SKM-1 treated with dmso at 0.1 percent for 144 hours (cell line): Measurements from ENCODE around the gene TMEM63B.
"Not testable (repeated sequence)": the region's sequence is repeated elsewhere in the genome, so short reads cannot be mapped to it uniquely, and the experiment has no call there.

ENCODE experiments used
- DNase-seq: peaks from one replicate; lab custom pipeline; 2025; ENCODE audit not compliant: unreplicated experiment; lab: John Stamatoyannopoulos, UW

Gene TMEM63B

DNA sequence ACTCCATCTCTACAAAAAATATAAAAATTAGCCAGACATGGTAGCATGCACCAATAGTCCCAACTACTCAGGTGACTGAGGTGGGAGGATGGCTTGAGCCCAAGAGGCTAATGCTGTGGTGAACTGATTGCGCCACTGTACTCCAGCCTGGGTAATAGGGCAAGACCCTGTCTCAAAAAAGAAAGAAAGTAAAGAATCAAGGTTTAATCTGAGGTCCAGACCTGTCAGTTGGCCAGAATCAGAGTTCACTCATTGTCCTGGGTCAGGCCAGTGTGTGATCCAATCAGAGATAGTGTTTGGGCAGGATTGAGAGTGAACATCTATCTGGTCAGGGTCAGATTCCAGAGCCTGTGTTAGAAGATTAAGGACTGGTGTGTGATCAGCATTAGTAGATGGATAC is 15.5 kb downstream of the TMEM63B start:
- DNase-seq: no peak

DNA sequence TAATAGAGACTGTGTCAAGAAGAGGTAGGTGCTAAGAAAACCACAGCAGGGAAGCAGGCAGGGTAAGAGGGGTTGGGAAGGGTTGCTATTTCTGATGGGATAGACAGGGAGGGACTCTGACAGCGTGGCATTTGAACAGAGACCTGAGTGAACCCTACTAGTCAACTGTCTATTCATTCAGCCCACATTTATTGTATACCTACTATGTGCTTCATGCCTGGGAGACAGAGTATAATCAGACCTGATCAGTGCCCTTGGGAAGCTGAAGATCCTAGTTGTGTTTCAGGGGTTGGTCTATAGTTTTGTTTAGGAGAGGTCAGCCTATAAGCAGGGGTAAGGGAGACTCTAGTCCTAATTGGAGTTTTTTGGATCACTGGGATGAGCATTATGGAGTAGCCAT is 16.4 kb downstream of the TMEM63B start:
- no peak for DNase-seq

GRCh38 chr6:44144536-44144935 is 17.2 kb downstream of the TMEM63B start:
- not testable (repeated sequence) for DNase-seq

GRCh38 chr6:44145839-44146238 is 18.5 kb downstream of the TMEM63B start:
- DNase-seq: no peak

- DNase-seq: no peak
Observed at GRCh38 chr6:44146685-44147084, 19.3 kb downstream of the TMEM63B start.

- no peak for DNase-seq
Observed at GRCh38 chr6:44147256-44147655, 19.9 kb downstream of the TMEM63B start.

- DNase-seq: no peak
Observed at GRCh38 chr6:44148306-44148705, 21.0 kb downstream of the TMEM63B start.

- no peak for DNase-seq
Observed at GRCh38 chr6:44149369-44150012, 22.1 kb downstream of the TMEM63B start.

GRCh38 chr6:44150317-44150917 is 23.1 kb downstream of the TMEM63B start:
- DNase-seq: no peak

DNA sequence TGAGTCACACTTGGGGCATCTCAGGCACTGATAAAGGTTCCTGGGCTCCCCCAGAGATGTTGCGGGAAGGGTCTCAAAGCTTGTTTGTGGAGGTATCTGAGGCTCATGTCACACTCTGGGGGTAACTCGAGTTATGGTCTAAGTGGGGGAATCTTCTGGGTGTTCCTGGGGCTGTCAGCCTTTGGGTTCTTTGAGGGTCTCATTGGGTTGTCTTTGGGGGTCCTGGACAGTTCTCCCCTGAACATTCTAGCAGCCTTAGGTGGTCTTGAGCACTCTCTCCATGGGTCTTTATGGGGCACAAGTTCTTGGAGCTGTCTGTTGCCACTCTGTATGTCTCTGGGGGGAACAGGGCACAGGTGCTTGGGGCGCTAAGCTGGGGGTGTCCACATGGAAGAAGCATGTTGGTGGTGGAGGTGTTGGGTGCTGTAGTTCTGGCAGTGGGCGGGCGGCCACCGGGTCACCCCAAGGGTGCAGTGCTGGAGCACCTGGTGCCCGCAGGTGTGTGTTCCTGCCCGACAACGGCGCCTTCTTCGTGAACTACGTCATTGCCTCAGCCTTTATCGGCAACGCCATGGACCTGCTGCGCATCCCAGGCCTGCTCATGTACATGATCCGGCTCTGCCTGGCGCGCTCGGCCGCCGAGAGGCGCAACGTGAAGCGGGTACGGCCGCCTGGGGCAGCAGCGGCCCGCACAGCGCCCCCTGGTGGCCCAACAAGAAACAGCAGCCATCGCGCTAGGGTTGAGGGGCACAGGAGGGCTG is 24.2 kb downstream of the TMEM63B start:
- DNase-seq: peak; percentile 43

- DNase-seq: no peak
Observed at GRCh38 chr6:44152109-44152461, 24.7 kb downstream of the TMEM63B start.

DNA sequence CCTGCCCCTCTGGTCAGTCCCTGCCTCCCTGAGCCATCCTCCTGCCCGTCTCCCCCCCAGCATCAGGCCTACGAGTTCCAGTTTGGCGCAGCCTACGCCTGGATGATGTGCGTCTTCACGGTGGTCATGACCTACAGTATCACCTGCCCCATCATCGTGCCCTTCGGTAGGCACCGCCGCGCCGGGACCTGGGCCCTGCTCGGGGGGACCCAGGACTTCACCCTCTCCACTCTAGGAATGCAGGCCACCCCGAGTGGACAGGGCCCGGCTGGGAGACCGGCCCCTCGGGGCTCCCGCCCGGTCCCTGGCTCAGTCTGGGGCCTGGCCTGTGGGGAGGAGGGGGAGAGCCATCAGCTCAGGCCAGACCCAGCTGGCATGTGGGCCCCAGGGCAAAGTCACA is 25.2 kb downstream of the TMEM63B start:
- DNase-seq: no peak

- DNase-seq: no peak
Observed at GRCh38 chr6:44154067-44154466, 26.7 kb downstream of the TMEM63B start.

DNA sequence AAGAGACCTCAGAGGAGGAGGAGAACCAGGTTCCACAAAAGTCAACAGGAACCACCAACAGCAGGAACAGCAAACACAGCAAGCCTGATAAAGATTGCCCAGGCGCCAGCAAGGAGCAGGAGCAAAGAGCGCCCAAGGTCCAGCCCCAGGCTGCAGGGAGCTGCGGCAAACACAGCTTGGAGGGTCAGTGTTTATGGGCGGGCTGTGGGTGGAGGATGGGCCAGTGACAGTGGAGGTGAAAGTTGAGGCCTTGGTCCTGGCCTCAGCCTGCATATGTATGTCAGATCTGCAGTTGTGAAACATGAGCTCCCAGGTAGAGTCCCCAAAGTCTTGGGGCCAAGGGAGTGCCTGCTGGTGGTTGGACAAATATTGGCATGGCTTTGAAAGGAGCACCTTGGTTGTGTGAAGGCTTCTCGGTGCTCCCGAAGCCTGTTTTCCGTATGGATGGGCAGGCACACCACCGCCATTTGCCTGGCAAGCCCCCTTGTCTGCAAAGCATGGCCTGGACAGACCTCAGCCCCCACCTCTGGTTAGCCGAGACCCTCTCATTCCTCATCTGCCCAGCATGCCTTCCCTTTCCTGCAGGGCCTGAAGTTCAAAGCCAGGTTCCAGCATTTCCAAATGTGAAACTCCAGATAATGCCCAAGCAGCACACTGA is 29.3 kb downstream of the TMEM63B start:
- no peak for DNase-seq

- no peak for DNase-seq
Observed at GRCh38 chr6:44157152-44157521, 29.8 kb downstream of the TMEM63B start.

- no peak for DNase-seq
Observed at GRCh38 chr6:44158770-44159228, 31.4 kb downstream of the TMEM63B start, which contains the start of gene CAPN11. Gene CAPN11, plus strand, starts transcription at chr6:44158820. Its CDS starts 29 bp downstream, at chr6:44158849.

- no peak for DNase-seq
Observed at GRCh38 chr6:44161997-44162338, 34.6 kb downstream of the TMEM63B start.

DNA sequence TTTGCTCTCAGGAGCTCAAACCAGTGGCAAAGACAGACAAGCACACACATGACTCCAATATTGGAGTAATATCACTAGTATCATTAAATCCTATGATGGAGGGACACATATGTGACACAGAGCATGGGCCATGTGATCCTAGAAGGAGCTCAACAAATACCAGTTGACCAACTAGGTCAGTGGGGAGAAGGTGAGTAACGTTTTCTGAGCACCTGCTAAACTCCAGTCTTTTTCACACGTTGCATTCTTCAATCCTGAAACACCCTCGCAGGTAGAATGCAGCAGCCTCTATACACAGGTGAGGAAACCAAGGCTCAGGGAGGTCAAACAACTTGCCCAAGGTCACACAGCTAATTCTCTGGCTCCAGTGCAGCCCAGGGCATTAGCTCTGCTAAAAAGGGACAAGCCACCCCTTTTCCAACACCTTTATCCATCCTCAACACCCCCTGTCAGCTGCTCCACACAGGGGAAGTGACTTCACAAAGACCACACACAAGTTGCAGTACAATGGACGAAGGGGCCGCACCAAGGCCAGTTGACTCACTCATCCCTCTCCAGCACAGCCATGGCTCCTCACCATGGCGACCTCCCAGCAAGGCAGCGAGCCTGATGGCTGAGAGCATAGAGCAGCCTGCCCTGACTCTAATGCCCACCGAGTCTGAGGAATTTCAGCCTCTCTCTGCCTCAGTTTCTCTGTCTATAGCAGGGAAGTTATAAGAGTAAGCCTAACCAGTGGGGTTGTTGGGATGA is 35.7 kb downstream of the TMEM63B start:
- DNase-seq: no peak

DNA sequence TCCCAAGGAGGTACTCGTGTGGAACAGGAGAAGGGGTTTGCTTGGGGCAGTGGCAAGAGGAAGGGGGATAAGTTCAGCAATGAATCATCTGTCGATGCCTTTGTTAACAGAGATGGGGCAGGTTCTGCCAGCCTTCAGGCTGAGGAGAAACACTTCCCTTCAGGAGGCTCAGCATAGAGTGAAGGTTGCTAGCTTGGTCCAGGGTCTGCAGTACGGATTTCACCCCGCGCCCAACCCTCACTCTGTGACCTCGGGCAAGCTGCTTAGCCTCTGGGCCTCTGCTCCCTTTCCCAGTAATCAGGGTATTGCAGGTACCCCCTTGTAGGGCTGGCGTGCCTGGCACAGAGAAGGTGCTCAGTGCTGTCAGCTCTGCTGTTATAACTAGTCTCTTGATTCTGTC is 38.8 kb downstream of the TMEM63B start:
- DNase-seq: no peak

GRCh38 chr6:44166591-44167184 is 39.3 kb downstream of the TMEM63B start:
- DNase-seq: no peak

GRCh38 chr6:44167567-44167966 is 40.2 kb downstream of the TMEM63B start:
- DNase-seq: no peak
